Measurements from ENCODE around the gene AP3B1. TPM values are rescaled to one million over a fixed set of nuclear protein-coding genes. Genes with fewer than 3 reads are reported as not detected.

AP3B1 gene
- total RNA-seq, 2 donors from 2014 or later = 50.4 to 52.6 TPM

GRCh38 chr5:77990020-77990419, 304.5 kb downstream of the AP3B1 start:
- no peak for TF ChIP-seq CTCF (IDR thresholded peaks at IDR 0.05)
- Histone ChIP-seq H3K4me1 (ENCODE audit: control insufficient read depth in 1 of 2, low read depth in 2 of 2) (peaks cover 8 to 35% of the 10 kb centered on the region in 2 donors), H3K36me3 (no peaks in the 10 kb centered on the region), H3K27ac (no peak overlapping the region), H3K4me3 (no peak overlapping the region), H3K9me3 (no peaks in the 10 kb centered on the region), H3K27me3 (replicated peaks; ENCODE audit: insufficient read depth) (no peaks in the 10 kb centered on the region)
- ATAC-seq (ENCODE audit: insufficient number of reproducible peaks, low FRiP score, low read depth) (no peak), DNase-seq (ENCODE audit: low spot score) (no peak)

- TF ChIP-seq CTCF (IDR thresholded peaks at IDR 0.05) = no peak
- Histone ChIP-seq H3K36me3 (no peaks in the 10 kb centered on the region), H3K4me1 (ENCODE audit: control insufficient read depth in 1 of 2, low read depth in 2 of 2) (peaks cover 9 to 36% of the 10 kb centered on the region in 2 donors), H3K9me3 (no peaks in the 10 kb centered on the region), H3K27ac (no peak overlapping the region), H3K27me3 (replicated peaks; ENCODE audit: insufficient read depth) (no peaks in the 10 kb centered on the region), H3K4me3 (no peak overlapping the region)
- DNase-seq (ENCODE audit: low spot score) (no peak), ATAC-seq (ENCODE audit: insufficient number of reproducible peaks, low FRiP score, low read depth) (no peak)
Measured at GRCh38 chr5:77987988-77988387, 306.5 kb downstream of the AP3B1 start.

GRCh38 chr5:77987331-77987730, 307.2 kb downstream of the AP3B1 start:
- no peak overlapping the region for H3K27ac ChIP-seq
- no peaks in the 10 kb centered on the region for H3K9me3 ChIP-seq
- no peak for DNase-seq (ENCODE audit: low spot score)
- TF ChIP-seq CTCF (IDR thresholded peaks at IDR 0.05) = no peak
- peaks cover 9 to 41% of the 10 kb centered on the region in 2 donors for H3K4me1 ChIP-seq (ENCODE audit: control insufficient read depth in 1 of 2, low read depth in 2 of 2)
- ATAC-seq (ENCODE audit: insufficient number of reproducible peaks, low FRiP score, low read depth) = no peak
- H3K27me3 ChIP-seq (replicated peaks; ENCODE audit: insufficient read depth) = no peaks in the 10 kb centered on the region
- H3K4me3 ChIP-seq = no peak overlapping the region
- no peaks in the 10 kb centered on the region for H3K36me3 ChIP-seq

GRCh38 chr5:77986261-77986660, 308.2 kb downstream of the AP3B1 start:
- no peak for ATAC-seq (ENCODE audit: insufficient number of reproducible peaks, low FRiP score, low read depth)

GRCh38 chr5:77985247-77985646, 309.3 kb downstream of the AP3B1 start:
- Histone ChIP-seq H3K27ac (peak overlapping the region; percentile 22 to 63), H3K36me3 (no peaks in the 10 kb centered on the region), H3K4me3 (no peak overlapping the region), H3K9me3 (no peaks in the 10 kb centered on the region), H3K27me3 (replicated peaks; ENCODE audit: insufficient read depth) (no peaks in the 10 kb centered on the region), H3K4me1 (ENCODE audit: control insufficient read depth in 1 of 2, low read depth in 2 of 2) (peaks cover 9 to 32% of the 10 kb centered on the region in 2 donors)
- DNase-seq (ENCODE audit: low spot score) (no peak), ATAC-seq (ENCODE audit: insufficient number of reproducible peaks, low FRiP score, low read depth) (no peak)
- no peak for TF ChIP-seq CTCF (IDR thresholded peaks at IDR 0.05)

More at GRCh38 chr5:77986261-77986660, 308.2 kb downstream of the AP3B1 start:
- Histone ChIP-seq H3K36me3 (no peaks in the 10 kb centered on the region), H3K27ac (no peak overlapping the region), H3K27me3 (replicated peaks; ENCODE audit: insufficient read depth) (no peaks in the 10 kb centered on the region), H3K9me3 (no peaks in the 10 kb centered on the region), H3K4me1 (ENCODE audit: control insufficient read depth in 1 of 2, low read depth in 2 of 2) (peaks cover 9 to 35% of the 10 kb centered on the region in 2 donors), H3K4me3 (no peak overlapping the region)
- TF ChIP-seq CTCF (IDR thresholded peaks at IDR 0.05) = no peak
- no peak for DNase-seq (ENCODE audit: low spot score)

All from thoracic aorta (tissue), 2 donors.